ENCODE measurements around the gene RAC2.

RAC2 gene

GRCh38 chr22:37266581-37267134, 22.6 kb upstream of the RAC2 start:
- in situ Hi-C loops (cut with HindIII; ENCODE audit: low sequenced_read_pairs), result no loop called here
- TF ChIP-seq CTCF (IDR thresholded peaks at IDR 0.05; ENCODE audit: low read depth, low read length), result no peak
- DNase-seq (ENCODE audit: low read depth, low spot score), result no peak
- H3K4me3 ChIP-seq (ENCODE audit: low read depth, low read length), result no peak overlapping the region

- TF ChIP-seq CTCF (IDR thresholded peaks at IDR 0.05; ENCODE audit: low read depth, low read length), result no peak
- H3K4me3 ChIP-seq (ENCODE audit: low read depth, low read length), result no peak overlapping the region
- in situ Hi-C loops (cut with HindIII; ENCODE audit: low sequenced_read_pairs), result no loop called here
- no peak for DNase-seq (ENCODE audit: low read depth, low spot score)
Observed at GRCh38 chr22:37263966-37264887, 20.2 kb upstream of the RAC2 start.

GRCh38 chr22:37262346-37262745, 18.3 kb upstream of the RAC2 start:
- no peak for TF ChIP-seq CTCF (IDR thresholded peaks at IDR 0.05; ENCODE audit: low read depth, low read length)
- DNase-seq (ENCODE audit: low read depth, low spot score), result no peak
- no peak overlapping the region for H3K4me3 ChIP-seq (ENCODE audit: low read depth, low read length)
- in situ Hi-C loops (cut with HindIII; ENCODE audit: low sequenced_read_pairs), result no loop called here

GRCh38 chr22:37260901-37261336, 16.9 kb upstream of the RAC2 start:
- DNase-seq (ENCODE audit: low read depth, low spot score), result peak; percentile 38
- in situ Hi-C loops (cut with HindIII; ENCODE audit: low sequenced_read_pairs), result no loop called here
- peak; percentile 94 for TF ChIP-seq CTCF (IDR thresholded peaks at IDR 0.05; ENCODE audit: low read depth, low read length)

GRCh38 chr22:37260155-37260795, 16.2 kb upstream of the RAC2 start:
- TF ChIP-seq CTCF (IDR thresholded peaks at IDR 0.05; ENCODE audit: low read depth, low read length), result no peak
- no peak overlapping the region for H3K4me3 ChIP-seq (ENCODE audit: low read depth, low read length)
- DNase-seq (ENCODE audit: low read depth, low spot score), result no peak
- in situ Hi-C loops (cut with HindIII; ENCODE audit: low sequenced_read_pairs), result no loop called here

More at GRCh38 chr22:37260901-37261336, 16.9 kb upstream of the RAC2 start:
- no peak overlapping the region for H3K4me3 ChIP-seq (ENCODE audit: low read depth, low read length)

GRCh38 chr22:37259540-37260029, 15.5 kb upstream of the RAC2 start:
- peak; percentile 52 for DNase-seq (ENCODE audit: low read depth, low spot score)
- peak; percentile 80 for TF ChIP-seq CTCF (IDR thresholded peaks at IDR 0.05; ENCODE audit: low read depth, low read length)
- in situ Hi-C loops (cut with HindIII; ENCODE audit: low sequenced_read_pairs), result no loop called here
- peak overlapping the region; percentile 1 for H3K4me3 ChIP-seq (ENCODE audit: low read depth, low read length)
